Measurements from ENCODE around the gene DESI2.
"Not testable (repeated sequence)": the region's sequence is repeated elsewhere in the genome, so short reads cannot be mapped to it uniquely, and the experiment has no call there.

Gene DESI2

DNA sequence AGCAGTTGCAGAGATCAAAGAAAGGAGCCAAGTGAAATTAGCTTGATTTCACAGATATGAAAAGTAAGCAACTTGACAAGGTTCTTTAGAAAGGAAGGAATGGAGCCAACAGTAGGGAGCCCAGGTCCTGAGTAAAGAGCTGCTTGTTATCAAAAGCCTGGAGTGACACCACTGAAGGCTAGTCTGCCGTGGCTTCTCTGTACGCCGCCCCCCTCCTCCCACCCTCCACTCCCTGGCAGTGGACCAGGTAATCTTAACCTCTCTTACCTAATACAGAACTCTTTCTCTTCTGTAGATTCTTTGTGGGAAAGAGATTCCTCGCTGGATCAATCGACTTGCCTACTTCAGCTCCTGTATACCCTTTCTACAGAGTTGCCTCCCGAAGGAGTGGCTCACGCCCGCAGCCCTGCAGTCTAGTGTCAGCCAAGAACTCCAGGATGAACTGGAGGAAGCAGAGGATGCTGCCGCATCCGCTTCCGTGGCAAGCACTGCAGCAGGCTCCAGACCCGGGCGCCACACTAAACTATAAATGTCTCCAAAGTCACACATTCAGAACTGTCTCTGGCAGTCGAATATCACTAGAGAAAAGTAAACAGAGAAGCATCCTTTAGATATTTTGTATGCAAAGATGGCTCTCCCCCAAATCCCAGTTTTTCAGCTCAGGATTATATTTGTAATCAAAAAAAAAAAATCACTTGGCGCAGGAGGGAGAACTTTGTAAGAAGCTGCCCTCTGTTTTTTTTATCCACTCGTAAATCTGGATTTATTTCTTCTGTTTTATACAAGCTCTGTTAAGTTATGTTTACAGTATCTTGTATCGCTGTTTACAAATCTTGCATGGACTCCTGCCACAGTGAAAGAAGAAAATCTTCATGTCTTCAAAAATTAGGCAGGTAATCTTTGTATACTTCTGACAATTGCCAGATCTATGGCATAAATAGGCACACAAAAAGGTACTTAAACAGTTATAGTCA lies 52.6 kb downstream of the DESI2 start:
- no peak for DNase-seq (ENCODE audit: low spot score)

DNA sequence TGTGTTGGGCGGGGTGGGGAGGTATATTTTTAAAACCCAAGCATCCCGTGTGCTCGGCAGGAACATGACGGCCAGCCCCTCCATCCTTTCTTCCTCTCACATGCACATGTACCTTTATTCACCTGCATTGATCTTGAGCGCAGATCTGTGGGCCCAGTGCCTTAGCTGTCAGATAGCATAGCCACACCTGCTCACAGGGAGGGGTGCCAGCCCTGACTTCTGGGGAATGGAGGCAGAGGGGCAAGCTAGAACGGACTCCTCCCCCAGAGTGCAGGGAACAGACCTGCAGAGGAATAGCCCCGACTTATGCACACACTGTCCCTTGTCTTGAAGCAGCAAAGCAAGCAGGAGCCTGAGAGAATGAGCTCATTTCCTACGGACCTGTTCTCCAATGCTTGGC lies 56.1 kb downstream of the DESI2 start:
- no peak for DNase-seq (ENCODE audit: low spot score)

DNA sequence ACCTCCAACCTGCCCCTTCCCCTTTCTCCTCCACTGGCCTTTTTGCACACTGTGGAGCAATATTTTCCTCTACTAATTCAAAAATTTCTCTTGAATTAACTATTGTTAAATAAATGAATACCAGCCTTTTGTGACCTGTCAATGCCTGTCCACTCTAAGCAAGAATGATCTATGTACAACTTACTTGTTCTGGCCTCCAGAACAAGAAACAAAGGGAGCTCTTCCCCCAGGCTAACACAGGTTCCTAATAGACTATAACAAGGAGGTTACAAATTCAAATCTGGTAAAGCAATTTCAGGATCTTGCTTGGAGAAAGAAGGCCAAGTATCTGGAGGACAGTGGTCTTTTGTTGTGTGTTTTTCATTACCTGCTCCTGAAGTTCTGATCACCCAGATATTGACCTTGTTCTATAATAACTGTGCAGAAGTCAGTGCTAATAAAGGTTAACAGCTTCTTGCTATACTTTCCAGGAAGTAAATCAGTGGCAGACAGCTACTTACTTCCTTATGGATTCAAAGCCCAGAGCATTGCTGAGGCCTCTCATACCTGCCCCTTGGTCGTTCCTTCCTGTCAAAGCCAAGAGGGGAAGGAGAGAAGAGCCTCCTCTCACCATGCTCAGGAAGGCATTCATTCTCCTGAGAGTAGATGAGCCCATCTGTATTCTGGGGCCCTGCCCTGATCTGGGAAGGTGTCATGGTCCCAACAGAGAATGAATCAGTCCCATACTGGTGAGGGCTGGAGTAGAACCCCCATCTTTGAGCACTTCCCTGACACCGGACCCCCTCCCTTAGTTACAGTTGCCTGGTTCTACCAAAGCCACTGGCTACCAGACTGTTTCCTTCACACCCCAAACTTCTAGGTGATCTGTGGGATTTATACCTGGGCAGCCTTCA lies 56.8 kb downstream of the DESI2 start:
- no peak for DNase-seq (ENCODE audit: low spot score)

DNA sequence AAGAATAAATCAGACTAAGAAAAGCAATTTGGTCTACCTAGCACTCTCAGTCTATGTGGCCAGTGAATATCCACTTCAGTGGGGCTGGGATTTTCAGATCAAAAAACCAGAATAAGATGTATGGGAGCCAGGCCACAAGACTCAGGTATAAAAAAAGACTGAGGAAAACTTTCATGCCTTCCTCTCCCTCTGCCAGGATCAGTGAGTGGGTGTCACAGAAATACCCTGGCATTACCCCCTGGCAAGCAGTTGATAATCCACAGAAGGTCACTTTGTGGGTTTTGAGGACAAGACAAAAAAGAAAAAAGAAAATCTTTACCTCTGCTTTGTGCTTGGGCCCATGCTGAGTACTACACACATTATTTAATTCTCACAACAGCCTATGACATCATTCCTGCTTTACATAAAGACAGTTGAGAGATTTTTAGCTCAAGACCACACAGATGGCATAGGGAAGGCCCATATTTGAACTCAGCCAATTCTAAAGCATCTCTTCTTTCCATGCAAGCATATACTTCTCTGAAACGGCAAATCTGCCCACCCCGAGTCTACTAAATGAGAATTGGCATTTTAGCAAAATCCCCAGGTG lies 57.6 kb downstream of the DESI2 start:
- DNase-seq (ENCODE audit: low spot score), result no peak

DNA sequence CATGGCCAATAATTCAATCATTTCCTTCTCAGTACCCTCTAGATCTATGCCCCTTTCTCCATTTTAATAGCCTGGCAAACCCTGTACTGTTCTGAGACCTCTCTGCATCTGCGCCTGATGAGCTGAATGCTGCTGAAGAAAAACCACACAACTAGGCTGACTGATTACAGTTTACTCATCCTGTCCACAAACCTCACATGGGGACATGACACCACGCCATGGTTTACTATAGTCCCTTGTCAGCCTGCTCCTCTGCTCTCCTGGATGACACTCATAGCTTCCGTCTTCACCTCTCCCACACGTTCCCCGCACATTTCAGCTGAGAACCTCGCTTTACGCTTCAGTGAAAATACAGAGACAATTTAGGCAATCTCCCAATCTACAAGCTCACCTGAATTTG lies 59.7 kb downstream of the DESI2 start:
- no peak for DNase-seq (ENCODE audit: low spot score)

DNA sequence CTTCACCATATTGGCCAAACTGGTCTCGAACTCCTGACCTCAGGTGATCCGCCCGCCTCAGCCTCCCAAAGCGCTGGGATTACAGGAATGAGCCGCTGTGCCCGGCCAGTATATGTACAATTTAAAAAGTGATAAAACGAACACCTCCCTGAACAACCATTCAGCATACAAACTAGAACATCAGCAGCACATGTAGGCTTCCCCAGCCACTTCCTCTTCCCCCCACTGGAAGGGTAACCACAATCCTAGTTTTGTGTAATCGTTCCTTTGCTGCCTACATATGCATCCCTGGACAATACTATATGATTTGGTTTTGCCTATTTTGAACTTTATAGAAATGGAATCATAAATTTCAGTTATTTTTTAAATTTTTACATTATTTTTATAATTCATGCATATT lies 60.4 kb downstream of the DESI2 start:
- no peak for DNase-seq (ENCODE audit: low spot score)

DNA sequence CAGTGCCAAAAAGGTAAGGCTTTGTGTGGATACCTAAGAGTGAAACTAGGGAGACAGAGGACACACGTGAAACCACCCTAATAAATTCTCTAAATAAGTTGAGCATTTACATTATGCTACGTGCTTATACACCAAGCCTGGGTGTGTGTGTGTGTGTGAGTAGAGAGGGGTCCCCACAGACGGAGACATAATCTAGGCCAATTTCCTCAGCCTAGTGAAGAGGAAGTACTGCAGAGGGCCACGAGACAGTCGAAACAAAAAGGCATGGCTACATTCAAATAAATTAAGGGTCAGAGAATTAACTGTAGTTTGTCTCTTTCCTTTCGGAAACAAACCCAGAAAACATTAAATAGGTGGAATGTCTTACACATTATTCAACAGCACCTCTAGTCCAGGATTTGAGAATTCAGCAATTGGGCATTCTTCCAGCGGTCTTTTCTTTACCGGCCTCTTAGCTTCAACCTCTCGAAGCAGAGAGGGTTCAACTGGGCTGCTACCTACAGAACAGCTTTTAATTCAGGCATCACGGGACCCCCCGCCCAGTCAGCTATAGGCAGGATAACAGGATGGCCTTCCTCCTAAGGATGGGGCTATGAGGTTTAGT lies 75.0 kb downstream of the DESI2 start:
- DNase-seq (ENCODE audit: low spot score), result no peak

DNA sequence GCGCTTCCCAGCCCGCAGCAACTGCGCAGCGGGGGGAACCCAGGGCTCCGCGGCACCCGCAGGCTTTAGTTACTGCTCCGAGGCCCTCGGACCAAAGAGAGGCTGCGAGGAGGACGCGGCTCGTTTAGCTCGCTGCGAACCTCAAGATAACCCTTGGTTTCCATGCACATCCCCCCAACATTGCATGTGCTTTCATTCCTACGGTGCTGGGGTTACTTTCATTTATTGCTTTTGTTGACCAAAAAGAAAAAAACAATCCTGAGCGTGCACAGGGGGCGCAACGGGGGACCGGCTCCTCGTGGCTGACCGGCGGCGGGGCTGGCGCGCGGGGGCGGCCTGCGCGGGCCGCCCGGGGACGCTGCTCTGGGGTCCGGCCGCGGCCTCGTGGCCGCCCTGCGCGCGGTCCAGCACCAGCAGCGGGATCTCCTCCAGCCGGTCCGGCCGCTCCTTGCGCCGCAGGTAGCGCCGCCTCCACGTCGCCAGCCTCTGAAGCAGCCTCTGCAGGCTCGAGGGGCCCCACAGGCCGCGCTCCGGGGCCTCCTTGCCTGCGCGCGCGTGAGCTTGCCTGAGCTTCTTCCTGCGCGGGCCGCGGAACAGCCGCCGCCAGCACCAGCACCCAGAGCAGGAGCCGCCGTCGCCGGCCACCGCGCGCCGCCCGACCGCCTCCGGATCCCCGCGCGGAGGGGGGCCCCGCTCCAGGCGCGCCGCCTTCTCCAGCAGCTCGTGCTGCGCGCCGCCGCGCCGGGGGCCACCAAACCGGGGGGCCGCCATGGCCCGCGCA lies 77.4 kb downstream of the DESI2 start:
- no peak for DNase-seq (ENCODE audit: low spot score)

DNA sequence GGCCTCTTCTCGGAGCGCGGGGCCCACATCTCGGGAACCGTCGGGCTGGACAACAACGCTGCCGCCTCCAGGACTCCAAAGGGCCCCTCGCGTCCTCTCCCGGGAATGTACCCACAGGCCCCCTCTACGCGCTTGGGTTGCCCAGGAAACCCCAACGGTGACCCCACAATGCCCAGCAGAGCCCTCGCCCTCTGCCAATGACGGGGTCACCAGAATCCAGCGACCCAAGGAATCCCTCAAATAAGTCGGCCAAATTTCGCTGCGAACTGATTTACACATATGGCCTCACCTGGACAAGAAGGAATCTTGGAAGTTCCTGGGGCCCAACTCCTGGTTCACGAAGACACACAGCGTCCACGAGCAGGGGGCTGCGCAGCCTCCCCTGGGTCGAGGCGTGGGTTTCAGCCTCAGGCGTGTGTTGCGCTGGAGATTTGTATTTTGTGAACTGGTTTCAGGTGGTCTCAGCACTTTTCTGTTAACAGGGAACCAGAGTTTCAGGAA lies 78.1 kb downstream of the DESI2 start:
- no peak for DNase-seq (ENCODE audit: low spot score)

DNA sequence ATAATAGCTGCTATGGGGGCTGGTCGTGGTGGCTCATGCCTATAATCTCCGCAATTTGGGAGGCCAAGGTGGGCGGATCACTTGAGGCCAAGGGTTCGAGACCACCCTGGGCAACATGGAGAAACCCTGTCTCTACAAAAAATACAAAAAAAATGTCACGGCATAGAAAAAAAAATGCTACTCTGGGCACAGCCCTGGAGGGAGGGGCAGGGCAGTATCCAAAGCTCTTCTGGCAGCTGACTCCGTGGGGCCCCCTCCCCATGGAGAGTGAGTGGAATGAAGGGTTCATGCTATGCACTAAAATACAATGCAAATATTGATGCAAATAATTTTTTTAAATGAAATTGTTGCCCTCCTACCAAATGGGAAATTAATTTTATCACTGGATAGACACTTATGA lies 78.7 kb downstream of the DESI2 start:
- no peak for DNase-seq (ENCODE audit: low spot score)

DNA sequence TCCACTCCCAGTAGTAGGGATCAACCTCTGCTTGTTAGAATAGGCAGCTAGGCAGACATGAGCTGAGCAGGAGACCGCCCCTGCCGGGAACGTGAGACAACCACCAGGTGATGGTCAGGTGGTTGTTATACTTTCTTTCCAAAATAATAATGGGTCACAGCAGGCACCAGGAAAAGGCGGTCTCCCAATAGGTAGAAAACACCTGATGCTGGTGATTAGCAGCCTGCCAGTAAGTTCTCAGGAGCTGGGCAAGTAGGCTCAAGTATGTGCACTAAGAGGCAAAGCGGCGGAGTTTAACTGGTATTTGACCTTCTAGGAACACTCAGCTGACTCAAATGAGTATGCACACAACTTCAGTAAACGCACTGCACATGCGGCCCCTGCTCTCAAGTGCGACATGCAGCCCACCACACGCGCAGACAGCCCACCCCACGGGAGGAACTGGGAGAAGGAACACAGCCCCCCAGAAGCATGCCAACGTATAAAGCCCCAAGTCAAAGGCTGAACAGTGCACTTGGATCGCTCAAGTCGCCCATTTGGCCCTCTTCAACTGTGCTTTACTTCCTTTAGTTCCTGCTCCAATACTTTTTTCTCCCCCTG lies 80.0 kb downstream of the DESI2 start:
- DNase-seq (ENCODE audit: low spot score), result no peak

DNA sequence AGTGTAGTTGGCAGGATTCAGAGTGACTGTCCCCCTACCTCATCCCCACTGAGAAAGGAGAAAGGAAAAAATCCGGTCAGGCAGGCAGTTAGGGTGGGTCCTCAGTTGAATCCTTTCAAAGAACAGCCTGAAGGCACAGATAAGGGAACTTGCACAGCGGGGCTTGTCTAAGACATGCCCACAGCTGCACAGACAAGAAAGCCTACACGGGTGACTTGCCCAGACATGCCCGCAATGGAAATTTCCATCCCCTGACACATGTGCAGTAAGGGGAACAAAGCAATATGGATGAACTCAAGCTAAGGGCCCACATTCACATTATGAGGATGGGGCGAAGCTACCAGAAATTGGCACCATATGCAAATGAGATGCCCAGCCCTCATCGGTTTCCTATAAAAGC lies 82.5 kb downstream of the DESI2 start:
- DNase-seq (ENCODE audit: low spot score), result no peak

DNA sequence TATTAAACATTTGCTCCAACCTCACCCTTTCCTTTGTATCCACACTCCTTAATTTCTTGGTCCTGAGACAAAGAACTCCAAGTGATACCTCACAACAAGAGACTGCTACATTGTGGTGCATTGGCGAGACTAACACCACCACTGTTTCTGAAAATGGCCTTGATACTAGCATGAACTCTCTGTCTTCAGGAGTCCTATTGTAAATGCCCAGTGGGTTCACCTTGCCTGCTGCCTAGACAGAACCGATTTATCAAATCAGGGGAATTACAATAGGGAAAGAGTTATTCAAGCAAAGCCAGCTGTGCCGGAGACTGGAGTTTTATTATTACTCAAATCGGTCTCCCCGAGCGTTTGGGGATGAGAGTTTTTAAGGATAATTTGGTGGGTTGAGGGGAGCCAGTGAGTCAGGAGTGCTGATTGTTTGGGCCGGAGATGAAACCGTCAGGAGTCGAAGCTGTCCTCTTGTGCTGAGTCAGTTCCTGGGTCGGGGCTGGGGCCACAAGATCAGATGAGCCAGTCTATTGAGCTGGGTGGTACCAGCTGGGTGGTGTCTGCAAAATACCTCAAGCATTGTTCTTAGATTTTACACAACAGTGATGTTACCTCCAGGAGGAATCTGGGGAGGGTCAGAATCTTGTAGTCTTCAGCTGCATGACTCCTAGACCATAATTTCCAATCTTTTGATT lies 83.1 kb downstream of the DESI2 start:
- DNase-seq (ENCODE audit: low spot score), result no peak

DNA sequence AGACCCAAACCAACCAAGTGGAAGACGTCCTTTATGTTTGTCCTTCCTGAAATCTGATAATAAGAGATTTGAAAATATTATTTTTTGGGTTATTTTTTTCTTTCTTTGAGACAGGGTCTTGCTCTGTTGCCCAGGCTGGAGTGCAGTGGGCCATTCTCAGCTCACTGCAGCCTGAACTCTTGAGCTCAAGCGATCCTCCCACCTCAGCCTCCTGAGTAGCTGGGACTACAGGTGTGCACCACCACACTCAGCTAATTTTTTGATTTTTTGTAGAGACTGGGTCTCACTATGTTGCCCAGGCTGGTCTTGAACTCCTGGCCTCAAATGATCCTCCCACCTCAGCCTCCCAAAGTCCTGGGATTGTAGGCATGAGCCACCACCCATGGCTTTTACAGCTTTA lies 86.2 kb downstream of the DESI2 start:
- not testable (repeated sequence) for DNase-seq (ENCODE audit: low spot score)

DNA sequence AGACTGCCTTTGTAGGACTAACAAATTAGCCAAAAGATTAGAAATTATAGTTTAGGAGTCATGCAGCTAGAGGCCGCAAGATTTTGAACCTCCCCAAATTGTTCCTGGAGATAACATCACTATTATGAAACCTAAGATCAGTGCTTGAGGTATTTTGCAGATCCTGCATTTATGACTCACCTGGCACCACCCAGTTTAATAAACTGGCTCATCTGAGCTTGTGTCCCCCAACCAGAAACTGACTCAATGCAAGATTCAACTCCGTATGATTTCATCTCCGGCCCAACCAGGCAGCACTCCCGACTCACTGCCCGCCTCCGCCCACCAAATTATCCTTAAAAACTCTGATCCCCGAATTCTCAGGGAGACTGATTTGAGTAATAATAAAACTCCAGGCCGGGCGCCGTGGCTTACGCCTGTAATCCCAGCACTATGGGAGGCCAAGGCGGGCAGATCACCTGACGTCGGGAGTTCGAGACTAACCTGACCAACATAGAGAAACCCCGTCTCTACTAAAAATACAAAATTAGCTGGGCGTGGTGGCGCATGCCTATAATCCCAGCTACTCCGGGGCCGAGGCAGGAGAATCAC lies 87.2 kb downstream of the DESI2 start:
- DNase-seq (ENCODE audit: low spot score), result not testable (repeated sequence)

DNA sequence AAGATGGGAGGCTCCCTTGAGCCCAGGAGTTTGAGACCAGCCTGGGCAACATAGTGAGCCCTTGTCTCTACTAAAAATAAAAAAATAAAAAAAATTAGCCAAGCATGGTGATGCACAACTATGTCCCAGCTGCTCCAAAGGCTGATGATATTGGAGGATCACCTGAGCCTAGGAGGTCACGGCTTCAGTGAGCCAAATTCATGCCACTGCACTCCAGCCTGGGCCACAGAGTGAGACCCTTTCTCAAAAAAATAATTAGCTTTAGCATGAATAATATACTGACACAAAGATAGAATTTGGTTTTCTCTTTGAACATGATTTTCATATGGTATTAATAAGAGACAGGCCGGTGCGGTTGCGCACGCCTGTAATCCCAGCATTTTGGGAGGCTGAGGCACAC lies 88.8 kb downstream of the DESI2 start:
- DNase-seq (ENCODE audit: low spot score), result no peak

DNA sequence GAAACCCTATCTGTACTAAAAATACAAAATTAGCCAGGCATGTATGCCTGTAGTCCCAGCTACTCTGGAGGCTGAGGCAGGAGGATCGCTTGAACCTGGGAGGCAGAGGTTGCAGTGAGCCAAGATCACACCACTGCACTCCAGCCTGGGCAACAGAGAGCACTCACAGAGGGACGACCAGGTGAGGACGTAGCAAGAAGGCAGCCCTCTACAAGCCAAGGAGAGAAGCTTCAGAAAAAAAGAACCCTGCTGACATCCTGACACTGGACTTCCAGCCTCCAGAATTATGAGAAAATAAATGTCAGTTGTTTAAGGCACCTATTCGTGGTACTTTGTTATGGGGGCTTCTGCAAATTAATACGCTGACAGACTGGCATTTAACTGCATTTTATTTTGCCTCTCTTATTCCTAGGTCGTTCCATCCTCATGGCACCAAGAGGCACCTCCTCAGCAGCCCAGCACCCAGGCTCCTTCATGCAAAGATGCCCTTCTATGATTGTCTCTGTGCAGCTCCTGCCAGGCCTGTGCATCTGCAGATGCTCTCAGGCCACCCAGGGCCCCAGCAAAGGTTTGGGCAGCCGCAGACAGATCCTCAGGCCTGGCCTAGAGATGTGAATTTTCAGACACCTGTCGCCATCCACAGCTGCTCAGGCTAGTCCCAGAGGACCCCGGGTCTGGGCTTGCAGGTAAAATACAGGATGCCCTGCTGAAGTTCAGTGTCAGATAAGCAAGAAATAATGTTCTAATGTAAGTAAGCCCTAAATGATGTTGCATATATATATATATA lies 96.5 kb downstream of the DESI2 start:
- no peak for DNase-seq (ENCODE audit: low spot score)

DNA sequence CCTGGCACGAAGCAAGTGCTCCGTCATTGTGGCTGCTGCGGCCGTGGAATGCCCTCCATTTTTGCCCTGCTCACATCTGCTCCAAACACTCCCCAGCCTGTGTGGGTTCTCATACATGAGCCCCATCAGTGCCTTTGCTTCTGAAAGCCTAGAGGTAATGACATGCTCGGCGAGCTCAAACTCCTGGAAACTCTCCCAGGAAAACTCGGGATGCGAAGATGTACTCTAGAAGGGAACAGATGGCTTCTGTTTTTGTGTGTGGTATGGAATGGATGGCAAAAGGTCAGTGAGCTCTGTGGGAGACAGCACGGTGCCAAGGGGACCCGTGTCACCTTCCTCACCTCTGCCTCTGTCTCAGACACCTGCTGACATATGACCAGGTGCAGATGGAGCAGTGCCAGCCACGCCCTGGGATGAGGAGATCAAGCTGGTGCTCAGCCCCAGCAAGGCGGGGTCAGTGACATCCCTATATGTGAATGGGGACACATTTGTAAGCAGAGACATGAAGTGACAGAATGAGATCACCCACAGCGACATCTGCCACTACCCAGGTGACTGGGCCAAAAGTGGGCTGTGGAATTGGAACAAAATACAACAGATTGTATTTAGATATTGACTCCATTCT lies 98.5 kb downstream of the DESI2 start:
- no peak for DNase-seq (ENCODE audit: low spot score)

All from hematopoietic multipotent progenitor cell treated with erythropoietin and hydrocortisone succinate and interleukin-3 and kit ligand, for 15 days (in vitro differentiated cells).